ENCODE data around the gene ERBB2.

The ERBB2 gene

GRCh38 chr17:39744836-39745215, 45.0 kb downstream of the ERBB2 start:
- Histone ChIP-seq H3K4me3 (ENCODE audit: low read length) (no peak overlapping the region), H3K4me1 (ENCODE audit: low read length) (no peaks in the 10 kb centered on the region), H3F3A (ENCODE audit: insufficient read depth, low read length) (no peaks in the 10 kb centered on the region), H3K9me3 (replicated peaks; ENCODE audit: insufficient read depth, low read length) (no peaks in the 10 kb centered on the region), H2AFZ (ENCODE audit: low read length) (no peak overlapping the region), H3K27me3 (replicated peaks; ENCODE audit: insufficient read depth, low read length) (no peaks in the 10 kb centered on the region; the same call in 1 of the 2 replicates), H3K27ac (ENCODE audit: low read length) (no peak overlapping the region), H3K36me3 (replicated peaks; ENCODE audit: insufficient read depth, low read length) (no peaks in the 10 kb centered on the region), H3K79me2 (ENCODE audit: low read length) (peaks cover 7% of the 10 kb centered on the region; the same call in 1 of the 2 replicates), H3K4me2 (ENCODE audit: low read depth, low read length) (no peak overlapping the region), H4K20me1 (ENCODE audit: insufficient read depth, low read length) (no peaks in the 10 kb centered on the region), H3K9ac (ENCODE audit: low read length) (no peak overlapping the region), H3K9me2 (replicated peaks; ENCODE audit: insufficient read depth, low read length) (no peaks in the 10 kb centered on the region)
- no peak for DNase-seq
- TF ChIP-seq EZH2 (optimal IDR thresholded peaks at IDR 0.05; ENCODE audit: low read depth, low read length) (no peak), EZH2phosphoT487 (IDR thresholded peaks at IDR 0.05; ENCODE audit: low read length) (no peak)

GRCh38 chr17:39745335-39746144, 45.7 kb downstream of the ERBB2 start:
- DNase-seq, result no peak
- Histone ChIP-seq H4K20me1 (ENCODE audit: insufficient read depth, low read length) (no peaks in the 10 kb centered on the region), H3K9ac (ENCODE audit: low read length) (no peak overlapping the region), H3F3A (ENCODE audit: insufficient read depth, low read length) (no peaks in the 10 kb centered on the region), H3K27me3 (replicated peaks; ENCODE audit: insufficient read depth, low read length) (no peaks in the 10 kb centered on the region; the same call in 1 of the 2 replicates), H3K27ac (ENCODE audit: low read length) (no peak overlapping the region), H3K4me1 (ENCODE audit: low read length) (no peaks in the 10 kb centered on the region), H3K4me2 (ENCODE audit: low read depth, low read length) (no peak overlapping the region), H3K4me3 (ENCODE audit: low read length) (no peak overlapping the region), H3K9me3 (replicated peaks; ENCODE audit: insufficient read depth, low read length) (no peaks in the 10 kb centered on the region), H2AFZ (ENCODE audit: low read length) (no peak overlapping the region), H3K79me2 (ENCODE audit: low read length) (no peaks in the 10 kb centered on the region; the same call in 1 of the 2 replicates), H3K36me3 (replicated peaks; ENCODE audit: insufficient read depth, low read length) (no peaks in the 10 kb centered on the region), H3K9me2 (replicated peaks; ENCODE audit: insufficient read depth, low read length) (no peaks in the 10 kb centered on the region)
- TF ChIP-seq CTCF (IDR thresholded peaks at IDR 0.05; ENCODE audit: low read length), result no peak
- no peak for TF ChIP-seq EZH2phosphoT487 (IDR thresholded peaks at IDR 0.05; ENCODE audit: low read length)
- TF ChIP-seq EZH2 (optimal IDR thresholded peaks at IDR 0.05; ENCODE audit: low read depth, low read length), result no peak

GRCh38 chr17:39746145-39746461, 46.2 kb downstream of the ERBB2 start:
- Histone ChIP-seq H3K79me2 (ENCODE audit: low read length) (no peaks in the 10 kb centered on the region), H2AFZ (ENCODE audit: low read length) (no peak overlapping the region), H3K9me2 (replicated peaks; ENCODE audit: insufficient read depth, low read length) (no peaks in the 10 kb centered on the region), H3K27ac (ENCODE audit: low read length) (no peak overlapping the region), H4K20me1 (ENCODE audit: insufficient read depth, low read length) (no peaks in the 10 kb centered on the region), H3K9me3 (replicated peaks; ENCODE audit: insufficient read depth, low read length) (no peaks in the 10 kb centered on the region), H3K9ac (ENCODE audit: low read length) (no peak overlapping the region), H3K36me3 (replicated peaks; ENCODE audit: insufficient read depth, low read length) (no peaks in the 10 kb centered on the region), H3K4me2 (ENCODE audit: low read depth, low read length) (no peak overlapping the region), H3K27me3 (replicated peaks; ENCODE audit: insufficient read depth, low read length) (no peaks in the 10 kb centered on the region; the same call in 1 of the 2 replicates), H3K4me1 (ENCODE audit: low read length) (no peaks in the 10 kb centered on the region), H3K4me3 (ENCODE audit: low read length) (no peak overlapping the region), H3F3A (ENCODE audit: insufficient read depth, low read length) (no peaks in the 10 kb centered on the region)
- TF ChIP-seq EZH2 (optimal IDR thresholded peaks at IDR 0.05; ENCODE audit: low read depth, low read length) (no peak), EZH2phosphoT487 (IDR thresholded peaks at IDR 0.05; ENCODE audit: low read length) (no peak), CTCF (IDR thresholded peaks at IDR 0.05; ENCODE audit: low read length) (no peak)
- no peak for DNase-seq

- Histone ChIP-seq H3K9me2 (replicated peaks; ENCODE audit: insufficient read depth, low read length) (no peaks in the 10 kb centered on the region), H3K9ac (ENCODE audit: low read length) (no peak overlapping the region), H2AFZ (ENCODE audit: low read length) (no peak overlapping the region)
Observed at GRCh38 chr17:39747745-39748144, 47.9 kb downstream of the ERBB2 start.

More at GRCh38 chr17:39747745-39748144, 47.9 kb downstream of the ERBB2 start:
- H3K4me2 ChIP-seq (ENCODE audit: low read depth, low read length), result no peak overlapping the region
- TF ChIP-seq EZH2 (optimal IDR thresholded peaks at IDR 0.05; ENCODE audit: low read depth, low read length), result no peak
- no peak for TF ChIP-seq EZH2phosphoT487 (IDR thresholded peaks at IDR 0.05; ENCODE audit: low read length)
- TF ChIP-seq CTCF (IDR thresholded peaks at IDR 0.05; ENCODE audit: low read length), result no peak
- no peaks in the 10 kb centered on the region for H3K79me2 ChIP-seq (ENCODE audit: low read length)
- H3K36me3 ChIP-seq (replicated peaks; ENCODE audit: insufficient read depth, low read length), result no peaks in the 10 kb centered on the region
- no peak overlapping the region for H3K4me3 ChIP-seq (ENCODE audit: low read length)
- no peaks in the 10 kb centered on the region for H3K9me3 ChIP-seq (replicated peaks; ENCODE audit: insufficient read depth, low read length)
- H3K4me1 ChIP-seq (ENCODE audit: low read length), result no peaks in the 10 kb centered on the region
- H4K20me1 ChIP-seq (ENCODE audit: insufficient read depth, low read length), result no peaks in the 10 kb centered on the region
- no peak overlapping the region for H3K27ac ChIP-seq (ENCODE audit: low read length)
- no peaks in the 10 kb centered on the region for H3F3A ChIP-seq (ENCODE audit: insufficient read depth, low read length)
- no peak for DNase-seq
- H3K27me3 ChIP-seq (replicated peaks; ENCODE audit: insufficient read depth, low read length), result no peaks in the 10 kb centered on the region; the same call in 1 of the 2 replicates
